ENCODE data around the gene MAP2K6.

MAP2K6 gene

GRCh38 chr17:69535016-69535570 lies 120.6 kb downstream of the MAP2K6 start:
- DNase-seq (ENCODE audit: low read depth): no peak

- no peak for DNase-seq (ENCODE audit: low read depth)
These were observed 124.3 kb downstream of the MAP2K6 start for GRCh38 chr17:69538795-69539194.

GRCh38 chr17:69539274-69539673 lies 124.8 kb downstream of the MAP2K6 start:
- no peak for DNase-seq (ENCODE audit: low read depth)

GRCh38 chr17:69539781-69540319 lies 125.4 kb downstream of the MAP2K6 start:
- no peak for DNase-seq (ENCODE audit: low read depth)

- no peak for DNase-seq (ENCODE audit: low read depth)
These were observed 125.9 kb downstream of the MAP2K6 start for GRCh38 chr17:69540356-69540755.

GRCh38 chr17:69547230-69547629 lies 132.7 kb downstream of the MAP2K6 start:
- DNase-seq (ENCODE audit: low read depth): no peak

GRCh38 chr17:69547947-69548346 lies 133.4 kb downstream of the MAP2K6 start:
- no peak for DNase-seq (ENCODE audit: low read depth)

- DNase-seq (ENCODE audit: low read depth): no peak
These were observed 136.9 kb downstream of the MAP2K6 start for GRCh38 chr17:69551212-69552010.

- DNase-seq (ENCODE audit: low read depth): no peak
These were observed 138.6 kb downstream of the MAP2K6 start for GRCh38 chr17:69552986-69553667.

GRCh38 chr17:69555056-69555455 lies 140.6 kb downstream of the MAP2K6 start:
- DNase-seq (ENCODE audit: low read depth): no peak

GRCh38 chr17:69557339-69557738 lies 142.8 kb downstream of the MAP2K6 start:
- DNase-seq (ENCODE audit: low read depth): no peak

GRCh38 chr17:69558796-69559195 lies 144.3 kb downstream of the MAP2K6 start:
- DNase-seq (ENCODE audit: low read depth): no peak

GRCh38 chr17:69560987-69561441 lies 146.5 kb downstream of the MAP2K6 start:
- no peak for DNase-seq (ENCODE audit: low read depth)

- DNase-seq (ENCODE audit: low read depth): no peak
These were observed 147.0 kb downstream of the MAP2K6 start for GRCh38 chr17:69561462-69561861.

- DNase-seq (ENCODE audit: low read depth): no peak
These were observed 150.9 kb downstream of the MAP2K6 start for GRCh38 chr17:69565447-69565846.

- no peak for DNase-seq (ENCODE audit: low read depth)
These were observed 152.6 kb downstream of the MAP2K6 start for GRCh38 chr17:69567130-69567529.

GRCh38 chr17:69572747-69573146 lies 158.2 kb downstream of the MAP2K6 start:
- DNase-seq (ENCODE audit: low read depth): no peak

GRCh38 chr17:69573396-69573795 lies 158.9 kb downstream of the MAP2K6 start:
- no peak for DNase-seq (ENCODE audit: low read depth)

GRCh38 chr17:69574257-69575197 lies 160.0 kb downstream of the MAP2K6 start:
- DNase-seq (ENCODE audit: low read depth): no peak

GRCh38 chr17:69575346-69575761 lies 160.9 kb downstream of the MAP2K6 start:
- no peak for DNase-seq (ENCODE audit: low read depth)

GRCh38 chr17:69577098-69577497 lies 162.6 kb downstream of the MAP2K6 start:
- no peak for DNase-seq (ENCODE audit: low read depth)

Data from stimulated activated CD8-positive, alpha-beta memory T cell treated with anti-CD3 and anti-CD28 coated beads, Interleukin-4, amount 100 ng/mL, for 24 hours (primary cell).